Endothelial cell of umbilical vein (primary cell): Measurements from ENCODE around the gene VAPB. TPM values are rescaled to one million over a fixed set of nuclear protein-coding genes. Genes with fewer than 3 reads are reported as not detected.

Source experiments
- BruUV-seq: library from RNA; stranded (reverse); fragments of 400-500 nt; replicated peaks from 2 replicates; lab custom pipeline; 2021; lab: Mats Ljungman, UMichigan
- CTCF ChIA-PET: fragments of 300-600, 350-600 bp; sonication (Branson Sonifier 250); formaldehyde crosslinking; loops from one replicate; lab custom pipeline; 2021; ENCODE audit warnings: antibody characterized with exemption, inconsistent platforms; lab: Charles Lee
- POLR2A ChIA-PET: fragments of 300-600, 350-600 bp; sonication (Branson Sonifier 250); formaldehyde crosslinking; loops from one replicate; lab custom pipeline; 2021; ENCODE audit warnings: antibody characterized with exemption, inconsistent platforms; lab: Charles Lee
- DNase-seq: peaks from one replicate; pipeline ENCODE4 v3.0.0-alpha.2; 2011; ENCODE audit warnings: low read depth, low spot score
- FAIRE-seq: peaks from 2 replicates; lab custom pipeline; 2011; peaks lifted over from hg19 to GRCh38; lab: Jason Lieb, UNC
- H2AFZ ChIP-seq: 2 replicates; pipeline ENCODE4 v1.6.0; 2012; ENCODE audit warnings: low read depth, low read length, control low read depth, inconsistent platforms
- H3K27ac ChIP-seq: 2 replicates; pipeline ENCODE4 v1.5.1; 2011; ENCODE audit warnings: low read depth, mild to moderate bottlenecking, control low read depth, low read length, moderate library complexity; ENCODE audit not compliant: insufficient read depth
- H3K27me3 ChIP-seq, 2 experiments: 2 replicates each; pipeline versions ENCODE4 v1.6.0 to v1.6.1; 2011; ENCODE audit warnings: low read length in 2 of 2, mixed read lengths in 1 of 2; ENCODE audit not compliant: control insufficient read depth in 2 of 2, insufficient read depth in 2 of 2
- H3K36me3 ChIP-seq, 2 experiments: 2 replicates in 1 of 2; 3 replicates in 1 of 2; pipeline ENCODE4 v1.5.1; 2011; ENCODE audit warnings: low read length in 2 of 2, mild to moderate bottlenecking in 1 of 2, moderate library complexity in 1 of 2; ENCODE audit not compliant: control insufficient read depth in 2 of 2, insufficient read depth in 2 of 2; ENCODE audit errors: extremely low read depth in 1 of 2
- H3K4me1 ChIP-seq: 3 replicates; pipeline ENCODE4 v1.5.1; 2011; ENCODE audit warnings: mild to moderate bottlenecking, low read length; ENCODE audit not compliant: control insufficient read depth, insufficient read depth; ENCODE audit errors: extremely low read depth
- H3K4me2 ChIP-seq: 2 replicates; pipeline ENCODE4 v1.6.1; 2011; ENCODE audit warnings: low read length, control low read depth, mixed read lengths; ENCODE audit not compliant: insufficient read depth
- H3K4me3 ChIP-seq, 3 experiments: fragments of 200-600 bp in 1 of 3; sonication (generic), shearing (Covaris generic) in 1 of 3; replicated peaks in 1 of 3; 2 replicates each; pipeline ENCODE4 v1.5.1; 2011 to 2016; ENCODE audit warnings: control low read depth in 3 of 3, low read length in 3 of 3, mild to moderate bottlenecking in 2 of 3, inconsistent platforms in 1 of 3, low read depth in 1 of 3, moderate library complexity in 1 of 3; ENCODE audit not compliant: insufficient read depth in 1 of 3
- H3K79me2 ChIP-seq: 2 replicates; pipeline ENCODE4 v1.6.0; 2012; ENCODE audit warnings: low read length, inconsistent platforms; ENCODE audit not compliant: control insufficient read depth, insufficient read depth
- H3K9ac ChIP-seq: replicated peaks from 2 replicates; pipeline ENCODE3; 2011; ENCODE audit warnings: low read length, control low read depth; ENCODE audit not compliant: insufficient read depth; ENCODE audit errors: extremely low read depth
- H3K9me1 ChIP-seq: replicated peaks from 3 replicates; pipeline ENCODE4 v1.6.0; 2011; ENCODE audit warnings: mild to moderate bottlenecking, low read length; ENCODE audit not compliant: control insufficient read depth, insufficient read depth; ENCODE audit errors: extremely low read depth
- H3K9me3 ChIP-seq: replicated peaks from 2 replicates; pipeline ENCODE4 v1.5.1; 2012; ENCODE audit warnings: low read length, inconsistent platforms; ENCODE audit not compliant: control insufficient read depth, insufficient read depth
- H4K20me1 ChIP-seq: replicated peaks from 2 replicates; pipeline ENCODE3; 2011; ENCODE audit warnings: mild to moderate bottlenecking, low read length; ENCODE audit not compliant: control insufficient read depth, insufficient read depth; ENCODE audit errors: extremely low read depth
- FOS ChIP-seq: IDR thresholded peaks from 2 replicates; pipeline ENCODE4 v1.6.1; 2011; ENCODE audit warnings: mild to moderate bottlenecking, low read length, moderate library complexity, borderline replicate concordance; ENCODE audit not compliant: insufficient read depth
- POLR2A ChIP-seq: IDR thresholded peaks from 2 replicates; pipeline ENCODE4 v1.6.1; 2012; ENCODE audit warnings: low read depth, mild to moderate bottlenecking, control low read depth, low read length
- dilution Hi-C: fragments of 300-500 bp; cut with MboI; formaldehyde crosslinking; loops from one replicate; pipeline ENCODE4 v1.15.0; 2019; ENCODE audit warnings: low sequenced_read_pairs; ENCODE audit not compliant: extremely low pct_ligation_motif_present
- intact Hi-C: fragments of 100-400 bp; cut with micrococcal nuclease; formaldehyde crosslinking; loops from one replicate; pipeline ENCODE4 v1.10.0; 2022
- polyA plus RNA-seq, 4 experiments: library from polyadenylated mRNA; depleted of rRNA in 3 of 4; stranded (reverse) in 3 of 4; unstranded in 1 of 4; fragments of >200 nt; gene quantifications; 2 replicates each; pipeline versions ENCODE4 v1.2.1 to v1.2.3, GENCODE V29; 2011 to 2012; ENCODE audit warnings: missing spikeins in 1 of 4
- total RNA-seq: library from RNA; stranded (reverse); gene quantifications from 2 replicates; pipeline ENCODE4 v1.2.3, GENCODE V29; 2021
- TF ChIP-seq, protein P1 (sequence below), 2 donors: IDR thresholded peaks; 1 replicate in 1 of 2; 2 replicates in 1 of 2; pipeline ENCODE4 v1.5.1; 2011; ENCODE audit warnings: low read length in 2 of 2, mild to moderate bottlenecking in 2 of 2, moderate library complexity in 2 of 2, control low read depth in 1 of 2, inconsistent platforms in 1 of 2, low read depth in 1 of 2; ENCODE audit not compliant: insufficient read depth in 1 of 2; ENCODE audit errors: extremely low read depth in 1 of 2

Gene VAPB
- total and polyA plus RNA-seq, 2 donors (not counting 3 experiments of a cell fraction or from before 2014, with no cell fraction given) = 17.9 to 48.9 TPM

DNA sequence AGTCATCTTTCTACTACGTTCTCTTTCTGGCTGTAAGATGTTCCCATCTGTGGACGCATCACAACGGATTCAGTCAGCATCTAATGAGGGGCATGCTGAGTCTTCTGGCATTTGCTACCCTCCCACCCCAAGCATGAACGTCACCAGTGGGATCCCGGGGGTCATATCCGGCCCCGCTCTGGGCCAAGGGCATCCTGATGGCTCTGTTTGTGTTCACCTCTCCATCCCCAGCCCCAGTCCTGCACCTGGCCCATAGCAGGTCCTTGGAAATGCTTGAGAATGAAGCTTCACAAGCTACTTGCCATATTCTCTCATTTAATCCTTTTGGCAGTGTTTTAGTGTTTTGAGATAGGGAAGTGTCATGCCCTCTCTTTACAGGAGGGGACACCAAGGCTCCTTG is 111.2 kb downstream of the VAPB start:
- intact Hi-C loops (no loop called here), dilution Hi-C loops (no loop called here)
- FAIRE-seq (no peak), DNase-seq (no peak)
- CTCF ChIA-PET = no interaction called here
- no peaks in the 10 kb centered on the region for H4K20me1 ChIP-seq
- no peak overlapping the region for H3K4me3 ChIP-seq
- no peaks in the 10 kb centered on the region for H3K27me3 ChIP-seq
- H3K9me1 ChIP-seq = no peaks in the 10 kb centered on the region
- H3K79me2 ChIP-seq = no peaks in the 10 kb centered on the region
- H3K4me2 ChIP-seq = no peak overlapping the region
- no peaks in the 10 kb centered on the region for H3K4me1 ChIP-seq
- POLR2A ChIA-PET = no interaction called here
- no peaks in the 10 kb centered on the region for H3K36me3 ChIP-seq
- H2AFZ ChIP-seq = no peak overlapping the region
- H3K27ac ChIP-seq = no peak overlapping the region
- peaks cover 2% of the 10 kb centered on the region for H3K9me3 ChIP-seq
- BruUV-seq = no TSS peak
- no peak overlapping the region for H3K9ac ChIP-seq
- TF ChIP-seq POLR2A = no peak
- TF ChIP-seq FOS = no peak
- TF ChIP-seq, protein P1, sequence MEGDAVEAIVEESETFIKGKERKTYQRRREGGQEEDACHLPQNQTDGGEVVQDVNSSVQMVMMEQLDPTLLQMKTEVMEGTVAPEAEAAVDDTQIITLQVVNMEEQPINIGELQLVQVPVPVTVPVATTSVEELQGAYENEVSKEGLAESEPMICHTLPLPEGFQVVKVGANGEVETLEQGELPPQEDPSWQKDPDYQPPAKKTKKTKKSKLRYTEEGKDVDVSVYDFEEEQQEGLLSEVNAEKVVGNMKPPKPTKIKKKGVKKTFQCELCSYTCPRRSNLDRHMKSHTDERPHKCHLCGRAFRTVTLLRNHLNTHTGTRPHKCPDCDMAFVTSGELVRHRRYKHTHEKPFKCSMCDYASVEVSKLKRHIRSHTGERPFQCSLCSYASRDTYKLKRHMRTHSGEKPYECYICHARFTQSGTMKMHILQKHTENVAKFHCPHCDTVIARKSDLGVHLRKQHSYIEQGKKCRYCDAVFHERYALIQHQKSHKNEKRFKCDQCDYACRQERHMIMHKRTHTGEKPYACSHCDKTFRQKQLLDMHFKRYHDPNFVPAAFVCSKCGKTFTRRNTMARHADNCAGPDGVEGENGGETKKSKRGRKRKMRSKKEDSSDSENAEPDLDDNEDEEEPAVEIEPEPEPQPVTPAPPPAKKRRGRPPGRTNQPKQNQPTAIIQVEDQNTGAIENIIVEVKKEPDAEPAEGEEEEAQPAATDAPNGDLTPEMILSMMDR (IDR thresholded peaks at IDR 0.05; ENCODE audit: extremely low read depth in 1 of 2, insufficient read depth in 1 of 2, low read depth in 1 of 2, low read length in 2 of 2) = no peak

Other genes starting within 250 kb of the VAPB start
- gene ANKRD60, start 160.6 kb upstream of the VAPB start, total RNA-seq = not detected in 2 replicates
- not detected in 2 replicates for gene ANKRD60, start 160.6 kb upstream of the VAPB start, polyA plus RNA-seq
- 15.7 and 16.3 TPM in 2 replicates for gene RAB22A, start 79.5 kb upstream of the VAPB start, total RNA-seq
- gene RAB22A, start 79.5 kb upstream of the VAPB start, polyA plus RNA-seq = 8.6 TPM in 2 replicates
- gene APCDD1L, start 126.2 kb downstream of the VAPB start, total RNA-seq = 0.88 and 1.4 TPM in 2 replicates
- 0.13 and 0.17 TPM in 2 replicates for gene APCDD1L, start 126.2 kb downstream of the VAPB start, polyA plus RNA-seq